ENCODE results near the gene MOCS3.

DNA sequence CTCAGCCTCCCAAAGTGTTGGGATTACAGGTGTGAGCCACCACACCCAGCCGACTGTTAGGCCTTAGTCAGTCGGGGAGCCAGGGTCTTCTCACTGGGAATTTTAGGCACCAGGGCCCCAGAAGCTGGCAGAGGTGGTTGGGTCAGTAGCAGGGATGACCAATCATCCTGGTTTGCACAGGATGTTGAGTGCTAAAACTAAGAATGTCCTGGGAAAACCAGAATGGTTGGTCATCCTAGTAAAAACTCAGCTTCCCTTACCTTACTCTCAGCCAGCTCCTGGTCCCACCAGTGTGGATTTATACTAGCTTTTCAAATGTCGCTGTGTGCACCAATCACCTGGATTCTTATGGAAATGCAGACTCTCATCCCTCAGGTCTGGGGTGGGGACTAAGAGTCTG is 32.5 kb downstream of the MOCS3 start:
- TF ChIP-seq, protein P1, sequence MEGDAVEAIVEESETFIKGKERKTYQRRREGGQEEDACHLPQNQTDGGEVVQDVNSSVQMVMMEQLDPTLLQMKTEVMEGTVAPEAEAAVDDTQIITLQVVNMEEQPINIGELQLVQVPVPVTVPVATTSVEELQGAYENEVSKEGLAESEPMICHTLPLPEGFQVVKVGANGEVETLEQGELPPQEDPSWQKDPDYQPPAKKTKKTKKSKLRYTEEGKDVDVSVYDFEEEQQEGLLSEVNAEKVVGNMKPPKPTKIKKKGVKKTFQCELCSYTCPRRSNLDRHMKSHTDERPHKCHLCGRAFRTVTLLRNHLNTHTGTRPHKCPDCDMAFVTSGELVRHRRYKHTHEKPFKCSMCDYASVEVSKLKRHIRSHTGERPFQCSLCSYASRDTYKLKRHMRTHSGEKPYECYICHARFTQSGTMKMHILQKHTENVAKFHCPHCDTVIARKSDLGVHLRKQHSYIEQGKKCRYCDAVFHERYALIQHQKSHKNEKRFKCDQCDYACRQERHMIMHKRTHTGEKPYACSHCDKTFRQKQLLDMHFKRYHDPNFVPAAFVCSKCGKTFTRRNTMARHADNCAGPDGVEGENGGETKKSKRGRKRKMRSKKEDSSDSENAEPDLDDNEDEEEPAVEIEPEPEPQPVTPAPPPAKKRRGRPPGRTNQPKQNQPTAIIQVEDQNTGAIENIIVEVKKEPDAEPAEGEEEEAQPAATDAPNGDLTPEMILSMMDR (IDR thresholded peaks at IDR 0.05; ENCODE audit: poor library complexity), result no peak
- TF ChIP-seq EZH2 (IDR thresholded peaks at IDR 0.05; ENCODE audit: borderline replicate concordance), result no peak
- TF ChIP-seq EZH2phosphoT487 (IDR thresholded peaks at IDR 0.05; ENCODE audit: low read depth, severe bottlenecking, unreplicated experiment), result no peak
